HEK293T (cell line): ENCODE results near the gene SLC7A10.

ENCODE experiments used
- ARNT ChIP-seq: fragments of 450-650 bp; IDR thresholded peaks from 2 replicates; pipeline ENCODE4 v1.6.1; 2017; ENCODE audit warnings: mild to moderate bottlenecking
- CTBP1 ChIP-seq: fragments of 450-650 bp; IDR thresholded peaks from 2 replicates; pipeline ENCODE4 v1.6.1; 2016; ENCODE audit warnings: borderline replicate concordance
- FOXM1 ChIP-seq: fragments of 450-650 bp; IDR thresholded peaks from 2 replicates; pipeline ENCODE4 v1.6.1; 2017; ENCODE audit warnings: mild to moderate bottlenecking, borderline replicate concordance
- L3MBTL2 ChIP-seq: fragments of 450-650 bp; conservative IDR thresholded peaks from 2 replicates; pipeline ENCODE4 v1.6.1; 2016; ENCODE audit warnings: mild to moderate bottlenecking
- LEF1 ChIP-seq: fragments of 450-650 bp; IDR thresholded peaks from 2 replicates; pipeline ENCODE4 v1.6.1; 2017; ENCODE audit warnings: mild to moderate bottlenecking, borderline replicate concordance
- NFRKB ChIP-seq: fragments of 450-650 bp; IDR thresholded peaks from 2 replicates; pipeline ENCODE4 v1.6.1; 2016; ENCODE audit warnings: mild to moderate bottlenecking, moderate library complexity
- SP1 ChIP-seq: fragments of 450-650 bp; IDR thresholded peaks from 2 replicates; pipeline ENCODE4 v1.6.1; 2017
- SUZ12 ChIP-seq: fragments of 450-650 bp; IDR thresholded peaks from 2 replicates; pipeline ENCODE4 v1.6.1; 2016; ENCODE audit warnings: mild to moderate bottlenecking
- TARDBP ChIP-seq: fragments of 450-650 bp; IDR thresholded peaks from 2 replicates; pipeline ENCODE4 v1.6.1; 2016
- ZNF384 ChIP-seq: fragments of 450-650 bp; IDR thresholded peaks from 2 replicates; pipeline ENCODE4 v1.6.1; 2016

DNA sequence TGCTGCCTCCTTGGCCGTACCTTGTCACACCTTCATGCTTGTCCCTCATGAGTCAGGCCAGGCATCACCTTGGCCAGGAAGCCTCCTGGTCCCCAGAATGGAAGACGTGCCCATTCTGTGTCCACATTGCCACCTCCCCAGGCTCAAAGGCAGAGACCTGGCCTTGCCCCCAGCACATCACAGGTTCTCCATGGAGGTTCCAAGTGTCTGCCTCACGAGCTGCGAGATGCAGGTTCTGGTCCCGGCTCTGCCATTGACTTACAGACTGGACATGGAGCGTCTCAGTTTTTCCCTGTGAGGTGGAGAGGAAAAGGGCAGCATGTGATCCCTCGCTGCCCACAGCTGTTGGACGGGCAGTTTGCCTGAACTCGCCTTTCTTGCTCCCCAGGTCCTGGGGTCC is 9.1 kb upstream of the SLC7A10 start:
- no peak for TF ChIP-seq SUZ12
- TF ChIP-seq TARDBP: no peak
- no peak for TF ChIP-seq SP1
- TF ChIP-seq ARNT: no peak
- TF ChIP-seq CTBP1: no peak
- TF ChIP-seq ZNF384: no peak
- no peak for TF ChIP-seq L3MBTL2
- TF ChIP-seq NFRKB: no peak
- TF ChIP-seq LEF1: no peak
- TF ChIP-seq FOXM1: no peak
